Measurements from ENCODE around the gene SMARCAL1.

- TF ChIP-seq CTCF (IDR thresholded peaks at IDR 0.05) = no peak
- no peak for TF ChIP-seq EZH2 (IDR thresholded peaks at IDR 0.05; ENCODE audit: borderline replicate concordance, insufficient read depth, low read depth, low read length, poor library complexity, severe bottlenecking)
Observed at GRCh38 chr2:216522892-216523502, 110.7 kb downstream of the SMARCAL1 start.

Measured in B cell (primary cell).